ENCODE data around the gene OR2A14.

The OR2A14 gene

GRCh38 chr7:144122876-144123275 lies at the start of gene OR2A14:
TSS of gene OR2A14 (plus strand) at chr7:144123176. CDS start at chr7:144129113, 5,937 bp downstream.
- no peak for TF ChIP-seq CTCF (IDR thresholded peaks at IDR 0.05; ENCODE audit: borderline replicate concordance, insufficient read depth, low read depth, low read length)
- no peak within 1 kb of the TSS for H3K4me3 ChIP-seq (ENCODE audit: low read depth, low read length)

- no peak overlapping the region for H3K4me3 ChIP-seq (ENCODE audit: low read depth, low read length)
- no peak for TF ChIP-seq CTCF (IDR thresholded peaks at IDR 0.05; ENCODE audit: borderline replicate concordance, insufficient read depth, low read depth, low read length)
These were observed 48.6 kb upstream of the OR2A14 start for GRCh38 chr7:144074374-144074773.

- H3K4me3 ChIP-seq (ENCODE audit: low read depth, low read length), result no peak within 1 kb of the TSS
- no peak for TF ChIP-seq CTCF (IDR thresholded peaks at IDR 0.05; ENCODE audit: borderline replicate concordance, insufficient read depth, low read depth, low read length)
These were observed 37.0 kb upstream of the OR2A14 start, which contains the start of gene OR2A12 for GRCh38 chr7:144085978-144086377. TSS of gene OR2A12 (plus strand) at chr7:144086278. CDS start at chr7:144095108, 8,830 bp downstream.

GRCh38 chr7:144086730-144087129 lies 36.2 kb upstream of the OR2A14 start:
- no peak for TF ChIP-seq CTCF (IDR thresholded peaks at IDR 0.05; ENCODE audit: borderline replicate concordance, insufficient read depth, low read depth, low read length)
- H3K4me3 ChIP-seq (ENCODE audit: low read depth, low read length), result no peak overlapping the region

GRCh38 chr7:144087230-144087629 lies 35.7 kb upstream of the OR2A14 start:
- no peak for TF ChIP-seq CTCF (IDR thresholded peaks at IDR 0.05; ENCODE audit: borderline replicate concordance, insufficient read depth, low read depth, low read length)
- no peak overlapping the region for H3K4me3 ChIP-seq (ENCODE audit: low read depth, low read length)

GRCh38 chr7:144090667-144091066 lies 32.3 kb upstream of the OR2A14 start:
- no peak for TF ChIP-seq CTCF (IDR thresholded peaks at IDR 0.05; ENCODE audit: borderline replicate concordance, insufficient read depth, low read depth, low read length)
- H3K4me3 ChIP-seq (ENCODE audit: low read depth, low read length), result no peak overlapping the region

GRCh38 chr7:144098776-144099175 lies 24.2 kb upstream of the OR2A14 start:
- no peak overlapping the region for H3K4me3 ChIP-seq (ENCODE audit: low read depth, low read length)
- TF ChIP-seq CTCF (IDR thresholded peaks at IDR 0.05; ENCODE audit: borderline replicate concordance, insufficient read depth, low read depth, low read length), result no peak
